HG03571 (cell line): Measurements from ENCODE around the gene SLC25A25.

ENCODE experiments used
- ATAC-seq: cut with Tn5 transposase; IDR thresholded peaks from one replicate; pipeline ENCODE4 v1.9.1; 2021; ENCODE audit not compliant: unreplicated experiment

Gene SLC25A25

DNA sequence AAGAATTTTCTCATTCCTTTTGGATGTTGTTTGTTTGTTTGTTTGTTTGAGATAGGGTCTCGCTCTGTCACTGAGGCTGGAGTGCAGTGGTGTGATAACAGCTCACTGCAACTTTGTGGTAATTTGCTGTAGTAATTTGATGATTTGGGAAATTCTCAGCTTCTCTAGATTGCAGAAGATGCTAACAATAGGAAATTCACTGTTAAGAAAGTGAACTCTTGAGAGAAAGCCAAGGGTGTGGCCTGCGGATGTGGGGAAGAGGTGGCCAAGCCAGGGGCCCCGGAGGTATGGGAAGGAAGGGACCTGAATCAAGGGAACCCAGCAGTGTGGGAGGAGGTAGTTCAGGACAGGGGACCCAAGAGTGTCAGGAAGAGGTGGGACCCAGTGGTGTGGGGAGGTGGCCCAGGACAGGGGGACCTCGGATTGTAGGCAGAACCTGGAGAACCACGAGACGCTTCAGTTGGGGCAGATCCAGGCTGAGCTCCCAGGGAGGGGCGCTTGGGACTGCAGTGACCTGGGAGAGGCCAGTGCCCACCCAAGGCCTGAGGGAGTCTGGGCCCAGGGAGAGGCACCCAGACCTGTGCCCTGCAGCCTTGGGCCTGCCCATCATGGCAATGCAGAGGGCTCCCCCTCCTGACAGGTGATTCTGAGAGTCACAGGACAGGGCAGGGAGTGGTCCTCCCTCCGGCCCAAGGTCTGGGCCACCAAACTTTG, 75.7 kb downstream of the SLC25A25 start:
- ATAC-seq: no peak

DNA sequence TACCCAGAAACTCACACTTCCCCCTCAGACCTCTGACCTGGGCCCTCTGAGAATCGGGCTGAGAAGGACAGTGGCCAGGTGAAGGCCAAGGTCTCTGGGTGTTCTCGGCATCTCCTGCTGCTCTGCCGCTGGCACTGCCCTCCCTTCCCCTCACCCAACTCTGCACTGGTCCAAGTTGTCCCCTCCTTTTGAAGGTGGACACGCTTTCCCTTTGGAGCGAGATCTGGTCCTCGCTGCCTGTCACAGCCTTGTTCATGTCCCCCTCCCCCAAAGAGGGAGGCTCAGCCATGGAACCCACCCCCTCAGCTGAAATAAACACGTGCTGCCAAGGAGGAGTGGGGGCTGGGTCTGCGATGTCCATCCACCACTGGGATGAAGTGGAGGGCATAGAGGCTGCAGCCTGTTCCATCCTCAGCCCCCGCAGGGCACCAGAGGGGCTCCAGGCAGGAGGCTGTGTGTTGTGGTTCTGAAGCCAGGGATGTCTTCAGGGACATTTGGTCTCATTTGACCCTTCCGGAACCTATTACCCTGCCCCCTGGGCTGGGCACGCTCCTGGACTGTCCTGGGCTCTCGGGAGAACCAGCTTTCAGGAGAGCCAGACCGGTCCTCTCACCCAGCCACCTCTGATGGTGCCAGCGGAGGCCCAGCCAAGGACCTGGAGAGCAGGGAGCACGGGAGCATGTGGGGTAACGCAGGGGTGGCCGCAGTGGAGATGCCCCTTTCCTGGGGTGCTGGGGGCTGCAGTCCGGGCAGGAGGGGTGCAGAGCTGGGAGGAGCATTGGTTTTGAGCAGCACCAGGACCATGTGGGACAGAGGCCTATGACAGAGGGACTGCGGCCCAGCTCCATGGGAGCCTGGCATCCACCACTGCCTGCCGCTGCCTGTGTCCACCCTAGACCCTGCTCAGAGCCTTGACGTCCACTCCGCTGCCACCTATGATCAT, 76.5 kb downstream of the SLC25A25 start:
- no peak for ATAC-seq

DNA sequence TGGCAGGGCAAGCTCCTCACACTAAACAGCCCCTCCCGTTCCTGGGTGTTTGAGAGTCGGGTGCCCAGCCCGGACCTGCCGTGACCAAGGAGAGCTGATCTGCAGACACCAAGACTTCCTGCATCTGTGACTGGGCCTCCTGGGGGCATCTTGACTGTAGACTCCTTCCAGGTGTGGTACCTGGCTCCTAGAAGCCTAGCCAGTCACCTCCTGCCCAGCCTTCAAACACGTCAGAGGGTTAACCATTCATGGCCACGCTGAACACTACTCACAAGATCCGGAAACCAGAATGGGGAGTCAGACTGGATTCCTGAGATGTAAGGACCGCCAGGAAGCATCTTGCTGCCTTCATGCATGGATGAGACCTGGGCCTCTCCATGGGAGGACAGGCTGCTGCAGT, 77.5 kb downstream of the SLC25A25 start:
- ATAC-seq: no peak

DNA sequence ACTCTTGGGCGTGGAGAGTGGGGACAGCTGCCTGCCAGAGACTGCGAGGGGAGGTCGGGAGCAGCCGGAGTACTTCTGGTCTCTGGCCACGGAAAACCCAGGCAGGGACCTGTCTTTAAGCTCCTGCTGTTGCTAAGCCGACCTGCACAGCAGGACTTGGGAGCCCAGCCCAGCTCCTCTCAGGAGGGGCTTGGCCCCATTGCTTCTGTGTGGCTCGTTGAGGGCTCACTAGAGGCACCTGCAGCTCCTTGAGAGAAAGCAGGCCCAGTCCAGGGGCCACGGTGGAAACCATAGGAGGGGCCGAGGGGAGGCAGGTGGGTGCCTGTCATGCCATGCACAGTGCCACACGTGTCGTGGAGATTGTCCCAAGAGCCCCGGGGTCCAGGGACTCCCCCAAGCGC, 77.9 kb downstream of the SLC25A25 start:
- no peak for ATAC-seq

DNA sequence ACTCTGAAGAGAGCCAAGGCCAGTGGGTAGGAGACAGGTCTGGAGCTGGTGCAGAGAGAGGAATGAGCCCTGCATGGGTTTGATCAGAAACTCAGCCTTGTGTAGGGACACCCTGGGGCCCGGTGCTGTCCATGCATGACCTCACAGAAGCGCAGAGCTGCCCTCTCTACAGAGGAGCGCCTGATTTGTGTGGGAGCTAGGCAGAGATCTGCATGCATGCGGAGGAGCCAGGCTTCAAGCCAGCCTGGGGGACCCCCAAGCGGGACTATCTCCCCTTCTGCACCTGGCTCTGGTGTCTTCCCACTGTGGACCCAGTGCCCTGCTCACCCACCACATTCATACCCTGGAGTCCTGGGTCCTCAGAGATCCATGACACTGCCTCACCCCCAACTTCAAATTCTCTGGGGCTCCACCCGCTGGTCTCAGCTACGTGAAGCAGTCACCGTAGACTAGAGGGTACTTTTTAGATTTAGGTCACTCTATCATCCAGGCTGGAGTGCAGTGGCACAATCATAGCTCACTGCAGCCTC, 78.6 kb downstream of the SLC25A25 start:
- no peak for ATAC-seq

DNA sequence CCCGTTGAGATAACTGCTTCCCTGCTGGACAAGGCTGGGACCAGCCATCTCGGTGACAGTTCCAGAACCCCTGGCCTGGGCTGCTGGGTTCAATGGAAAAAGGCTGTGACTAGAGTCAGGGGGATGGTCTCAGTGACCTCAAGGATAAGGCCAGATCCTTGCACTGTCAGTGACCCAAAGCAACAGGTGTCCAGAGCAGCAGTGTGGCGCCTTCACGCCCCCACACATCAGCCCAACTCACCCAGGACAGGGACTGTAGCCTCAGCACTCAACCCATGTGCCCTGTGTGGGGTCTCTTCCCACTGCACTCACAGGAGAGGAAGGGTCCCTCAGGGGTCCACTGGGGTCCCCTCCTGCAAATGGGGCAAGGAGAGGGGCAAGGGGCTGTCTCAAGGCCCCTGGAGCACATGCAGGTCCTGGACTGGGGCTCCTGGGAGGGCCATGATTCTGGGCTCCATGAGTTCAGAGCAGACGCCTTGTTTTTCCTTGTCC, 80.5 kb downstream of the SLC25A25 start:
- ATAC-seq: no peak

DNA sequence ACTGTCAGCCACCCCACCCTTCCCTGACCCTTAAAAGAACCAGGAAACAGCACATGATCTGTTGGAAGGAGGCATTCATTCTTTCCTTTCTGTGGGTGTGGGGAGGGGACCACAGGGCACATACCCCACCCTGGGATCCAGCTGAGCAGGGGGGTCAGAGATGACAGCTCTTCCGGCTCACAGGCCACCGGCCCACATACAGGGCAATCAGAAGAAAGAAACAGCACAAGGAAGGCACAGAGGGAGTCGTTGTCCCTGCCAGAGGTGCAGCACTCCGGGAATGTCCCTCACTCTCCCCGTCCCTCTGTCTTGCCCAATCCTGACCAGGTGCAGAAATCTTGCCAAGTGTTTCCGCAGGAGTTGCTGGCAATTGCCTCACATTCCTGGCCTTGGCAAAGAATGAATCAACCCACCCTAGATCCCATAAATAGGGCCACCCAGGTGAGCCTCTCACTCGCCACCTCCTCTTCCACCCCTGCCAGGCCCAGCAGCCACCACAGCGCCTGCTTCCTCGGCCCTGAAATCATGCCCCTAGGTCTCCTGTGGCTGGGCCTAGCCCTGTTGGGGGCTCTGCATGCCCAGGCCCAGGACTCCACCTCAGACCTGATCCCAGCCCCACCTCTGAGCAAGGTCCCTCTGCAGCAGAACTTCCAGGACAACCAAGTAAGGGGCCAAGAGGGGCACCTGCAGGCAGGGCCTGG, 81.1 kb downstream of the SLC25A25 start, which contains the start of gene LCN2:
Gene LCN2 (plus strand): TSS at position 453 of the 701 bp plus-strand sequence. CDS start 73 bp downstream, at position 526.
- ATAC-seq: no peak

DNA sequence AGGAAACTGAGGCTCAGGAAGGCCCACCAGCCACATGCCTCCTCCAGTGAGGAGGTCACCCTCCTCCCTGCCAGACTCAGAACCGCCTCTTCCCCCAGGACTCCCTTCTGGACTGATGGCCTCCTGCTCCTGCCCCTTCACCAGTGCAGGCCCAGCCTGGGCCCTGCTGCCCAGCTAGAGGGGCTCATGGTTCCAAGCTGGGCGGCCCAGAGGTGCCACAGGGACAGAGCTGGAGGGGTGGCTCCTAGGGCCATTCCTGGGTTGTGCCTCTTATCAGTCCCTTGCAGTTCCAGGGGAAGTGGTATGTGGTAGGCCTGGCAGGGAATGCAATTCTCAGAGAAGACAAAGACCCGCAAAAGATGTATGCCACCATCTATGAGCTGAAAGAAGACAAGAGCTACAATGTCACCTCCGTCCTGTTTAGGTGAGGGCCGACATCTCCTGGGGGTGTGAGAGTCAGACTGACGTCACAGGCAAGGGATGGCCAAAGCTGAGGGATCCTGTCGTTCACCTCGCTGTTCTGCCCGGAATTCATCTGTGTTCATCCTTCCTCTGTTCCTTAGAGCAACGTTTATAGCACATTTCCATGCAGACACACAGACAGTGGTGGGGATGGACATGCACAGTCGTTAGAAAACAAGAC, 82.0 kb downstream of the SLC25A25 start:
- no peak for ATAC-seq

DNA sequence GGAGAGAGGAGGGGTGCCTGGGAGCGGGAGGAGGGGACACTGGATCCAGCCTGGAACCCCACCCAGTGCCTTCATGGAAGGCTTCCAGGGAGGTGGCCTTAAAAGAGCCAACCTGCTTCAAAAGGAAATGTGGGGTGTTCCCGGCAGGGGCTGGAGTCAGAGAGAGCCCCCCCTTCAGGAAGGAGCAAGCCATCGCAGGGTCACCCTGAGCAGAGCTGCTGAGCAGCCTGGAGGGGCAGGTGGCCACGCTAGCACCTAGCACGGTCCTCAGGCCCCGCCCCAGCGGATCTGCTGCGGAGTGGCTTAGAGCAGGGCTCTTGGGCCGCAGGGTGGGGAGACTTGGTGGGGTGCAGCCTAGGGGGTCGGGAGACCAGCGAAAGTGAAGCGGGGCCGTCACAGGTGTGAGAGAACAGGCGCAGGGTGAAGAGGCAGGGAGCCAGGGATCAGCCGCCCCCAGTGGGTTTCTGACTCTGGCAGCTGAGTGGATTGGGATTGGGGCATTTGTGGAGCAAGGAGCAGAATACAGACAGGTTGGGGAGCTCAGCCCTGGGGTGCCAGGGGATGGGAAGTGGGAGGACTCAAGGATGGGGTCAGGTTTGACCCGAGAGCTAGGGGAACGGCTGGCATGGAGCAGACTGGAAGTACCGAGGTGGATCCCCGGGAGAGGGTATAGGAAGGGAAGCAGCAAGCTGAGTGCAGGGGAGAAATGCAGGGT, 82.7 kb downstream of the SLC25A25 start:
- no peak for ATAC-seq

DNA sequence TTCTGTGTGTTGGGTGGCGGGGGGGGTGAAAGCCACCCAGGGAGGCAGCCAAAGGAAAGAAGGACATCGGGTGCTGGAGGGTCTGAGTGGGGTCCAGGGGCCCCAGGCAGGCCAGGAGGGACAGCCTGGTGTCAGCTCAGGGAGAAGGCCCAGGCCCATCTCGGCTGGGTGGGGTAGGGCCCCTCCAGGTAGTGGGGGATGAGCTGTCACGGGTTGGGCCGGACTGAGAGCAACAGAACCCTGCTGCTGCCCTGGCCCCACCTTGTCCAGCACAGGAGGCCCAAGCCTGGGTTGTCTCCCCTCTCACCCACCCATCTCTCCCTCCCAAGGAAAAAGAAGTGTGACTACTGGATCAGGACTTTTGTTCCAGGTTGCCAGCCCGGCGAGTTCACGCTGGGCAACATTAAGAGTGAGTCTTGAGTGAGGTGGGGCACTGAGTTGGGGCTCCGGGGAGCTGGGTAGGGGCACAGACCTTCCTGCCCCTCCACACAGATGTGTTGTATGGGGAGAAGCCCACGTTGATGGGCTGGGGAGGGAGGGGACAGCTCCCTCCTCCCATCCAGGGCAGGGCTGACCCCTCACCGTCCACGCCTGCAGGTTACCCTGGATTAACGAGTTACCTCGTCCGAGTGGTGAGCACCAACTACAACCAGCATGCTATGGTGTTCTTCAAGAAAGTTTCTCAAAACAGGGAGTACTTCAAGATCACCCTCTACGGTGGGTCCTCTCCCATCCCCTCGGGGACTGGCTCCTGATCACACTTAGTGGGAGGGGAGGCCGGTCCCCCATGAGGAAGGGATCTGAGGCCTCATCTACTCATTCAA, 83.5 kb downstream of the SLC25A25 start:
- no peak for ATAC-seq

DNA sequence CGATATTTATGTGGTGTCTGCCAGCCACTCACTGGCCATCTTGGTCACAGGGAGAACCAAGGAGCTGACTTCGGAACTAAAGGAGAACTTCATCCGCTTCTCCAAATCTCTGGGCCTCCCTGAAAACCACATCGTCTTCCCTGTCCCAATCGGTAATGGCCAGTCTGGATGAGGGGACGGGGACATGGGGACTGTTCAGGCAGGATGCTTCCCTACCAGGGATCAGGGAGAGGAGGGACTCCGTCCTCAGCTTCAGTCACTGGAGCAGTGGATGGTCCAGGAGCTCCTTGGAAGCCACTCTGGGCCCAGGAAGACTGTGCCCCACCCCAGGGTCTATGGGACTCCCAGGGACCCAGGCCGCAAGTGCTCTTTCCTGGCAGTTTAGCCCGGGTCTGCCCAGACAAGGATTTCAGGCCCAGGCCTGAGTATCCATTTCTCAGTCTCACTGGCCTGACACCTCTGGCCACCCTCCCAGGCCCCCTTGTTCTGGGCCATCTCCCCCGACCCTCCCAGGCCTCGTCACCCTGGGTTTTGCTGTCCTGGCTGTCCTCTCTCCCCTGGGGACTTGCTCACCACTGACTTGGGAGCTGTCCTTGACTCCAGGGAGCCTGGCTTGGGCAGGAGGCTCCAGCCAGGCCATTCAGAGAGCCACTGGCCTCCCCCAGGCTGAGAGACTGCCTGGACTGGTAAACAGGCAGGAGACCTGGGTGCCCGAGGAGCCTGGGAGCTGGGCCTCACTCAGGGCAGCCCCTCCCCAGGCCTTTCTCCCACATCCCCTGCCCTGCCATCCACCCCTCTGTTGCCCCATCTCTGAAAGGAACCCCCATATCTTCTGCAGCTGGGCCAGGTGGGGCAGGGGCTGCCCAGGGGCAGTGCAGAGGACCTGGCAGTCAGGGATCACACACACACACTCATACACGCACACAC, 84.4 kb downstream of the SLC25A25 start:
- ATAC-seq: no peak

DNA sequence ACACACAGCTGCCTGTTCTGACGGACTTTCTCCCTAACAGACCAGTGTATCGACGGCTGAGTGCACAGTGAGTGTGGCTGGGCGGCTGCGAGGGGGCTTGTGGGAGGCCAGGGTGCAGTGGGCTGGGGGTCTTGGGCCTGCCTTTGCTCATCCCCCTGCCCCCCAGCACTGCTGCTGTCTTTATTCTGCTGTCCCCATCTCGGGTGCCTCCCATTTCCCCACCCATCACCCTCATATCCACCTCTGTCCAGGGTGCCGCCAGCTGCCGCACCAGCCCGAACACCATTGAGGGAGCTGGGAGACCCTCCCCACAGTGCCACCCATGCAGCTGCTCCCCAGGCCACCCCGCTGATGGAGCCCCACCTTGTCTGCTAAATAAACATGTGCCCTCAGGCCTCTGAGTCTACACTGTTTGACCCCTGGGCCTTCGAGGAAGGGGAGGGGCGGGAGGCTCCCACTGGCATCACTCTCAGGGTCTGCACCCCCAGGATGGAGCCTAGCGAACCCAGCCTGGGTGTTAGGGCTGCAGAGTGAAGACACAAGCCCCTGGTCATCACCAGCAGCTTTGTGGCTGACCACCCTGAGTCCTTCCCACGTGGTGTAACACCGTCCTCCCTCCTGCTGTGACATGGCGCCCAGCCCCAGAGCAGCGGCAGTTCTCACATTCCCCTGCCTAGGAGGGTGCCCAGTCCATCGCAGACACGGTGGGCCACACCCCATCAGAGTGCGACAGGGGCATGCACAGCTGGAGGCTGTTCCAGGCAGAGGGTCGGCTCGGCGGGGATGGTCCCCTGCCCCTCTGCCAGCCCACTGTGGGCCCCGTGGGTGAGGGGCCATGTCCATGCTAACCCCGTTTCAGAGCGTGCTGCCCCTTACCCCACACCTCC, 85.3 kb downstream of the SLC25A25 start:
- no peak for ATAC-seq

DNA sequence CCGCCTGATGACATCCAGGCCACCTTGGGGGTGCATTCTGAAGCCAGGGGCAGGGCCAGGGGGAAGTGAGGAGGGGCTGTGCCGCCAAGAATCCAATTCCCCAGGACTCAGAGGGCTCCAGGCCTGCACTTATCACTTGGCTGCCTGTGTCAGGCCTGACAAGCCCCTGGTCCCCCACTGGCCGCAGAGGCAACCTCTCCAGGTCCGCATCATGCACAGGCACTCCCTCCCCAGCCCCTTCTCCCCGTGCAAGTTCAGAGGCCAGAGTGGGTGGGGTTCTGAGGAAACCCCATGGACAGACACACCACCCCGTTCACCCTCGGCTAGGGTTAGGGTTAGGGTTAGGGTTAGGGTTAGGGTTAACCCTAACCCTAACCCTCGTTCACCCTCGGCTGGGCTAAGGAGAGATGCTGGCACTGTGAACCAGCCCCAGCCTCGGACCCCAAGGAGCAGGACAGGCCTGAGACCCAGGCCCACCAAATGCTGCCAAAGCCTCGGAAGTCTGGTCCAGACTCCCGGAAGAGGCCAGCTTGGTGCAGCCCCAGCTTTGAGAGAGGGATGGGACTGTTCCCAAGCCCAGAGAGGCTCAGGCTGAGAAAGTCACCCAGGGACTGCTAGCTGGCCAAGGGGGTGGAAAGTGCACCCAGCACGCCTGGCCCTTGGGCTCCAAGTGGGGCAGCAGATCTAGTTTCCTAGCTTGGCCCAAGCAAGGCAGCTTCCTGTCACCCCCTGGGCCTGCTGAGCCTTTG, 86.1 kb downstream of the SLC25A25 start:
- no peak for ATAC-seq

DNA sequence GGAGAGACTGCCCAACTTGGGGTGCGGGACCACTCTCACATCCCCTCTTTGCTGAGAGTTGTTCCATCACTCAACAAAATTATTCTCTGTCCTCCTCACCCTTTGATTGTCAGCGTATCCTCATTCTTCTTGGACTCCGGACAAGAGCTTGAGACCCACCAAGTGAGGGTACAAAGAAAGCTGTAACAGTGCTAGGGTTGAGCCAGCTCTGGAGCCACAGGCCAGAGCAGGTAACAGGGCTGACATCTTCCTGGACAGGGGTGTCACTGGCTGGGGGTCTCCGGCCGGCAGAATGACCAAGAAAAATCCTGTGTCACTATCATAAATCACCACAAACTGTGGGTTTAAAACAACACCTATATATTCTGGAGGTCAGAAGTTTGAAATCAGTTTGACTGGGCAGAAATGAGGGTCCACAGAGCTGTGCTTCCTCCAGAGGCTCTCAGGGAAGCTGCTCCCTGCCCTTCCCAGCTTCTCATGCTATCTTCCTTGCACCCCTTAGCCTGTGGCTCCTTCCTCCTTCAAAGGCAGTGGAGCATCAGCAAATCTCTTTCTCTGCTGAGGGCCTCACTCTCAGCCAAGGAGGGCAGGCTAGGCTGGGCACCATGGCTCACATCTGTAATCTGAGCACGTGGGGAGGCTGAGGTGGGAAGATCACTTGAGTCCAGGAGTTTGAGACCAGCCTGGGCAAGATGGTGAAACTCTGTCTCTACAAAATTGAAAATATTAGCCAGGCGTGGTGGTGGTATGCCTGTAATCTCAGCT, 87.9 kb downstream of the SLC25A25 start:
- ATAC-seq: no peak
